ENCODE results near the gene MRPL2.

The MRPL2 gene

DNA sequence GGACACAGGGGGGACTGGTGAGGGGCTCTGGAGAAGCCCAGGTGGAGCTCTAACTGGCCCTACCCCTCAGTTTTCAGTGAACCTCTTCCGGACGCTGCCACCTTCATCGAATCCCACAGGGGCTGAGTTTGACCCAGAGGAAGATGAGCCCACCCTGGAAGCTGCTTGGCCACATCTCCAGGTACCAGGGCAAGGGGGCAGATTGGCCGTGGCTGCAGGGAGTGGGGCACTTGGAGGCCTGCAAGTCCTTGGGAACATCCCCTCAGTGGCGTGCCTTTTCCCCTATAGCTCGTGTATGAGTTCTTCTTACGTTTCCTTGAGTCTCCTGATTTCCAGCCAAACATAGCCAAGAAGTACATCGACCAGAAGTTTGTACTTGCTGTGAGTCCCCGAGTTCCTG, 52.1 kb downstream of the MRPL2 start:
- no peaks in the 10 kb centered on the region for H3K4me1 ChIP-seq (ENCODE audit: control insufficient read depth, insufficient read depth, low read length)
- H3K36me3 ChIP-seq (ENCODE audit: control insufficient read depth, insufficient read depth, low read length), result peaks cover 33% of the 10 kb centered on the region
- no CpG with 5 or more reads among the region's 9 CpGs for WGBS (ENCODE audit: insufficient coverage, insufficient read length)
- H3K27me3 ChIP-seq (ENCODE audit: control insufficient read depth, insufficient read depth, low read length), result no peaks in the 10 kb centered on the region
- DNase-seq (ENCODE audit: low read depth, low spot score), result no peak
- H3K9me3 ChIP-seq (ENCODE audit: control insufficient read depth, insufficient read depth, low read length), result no peaks in the 10 kb centered on the region
- no peak overlapping the region for H3K4me3 ChIP-seq (ENCODE audit: low read length)
- no peak overlapping the region for H3K27ac ChIP-seq (ENCODE audit: low read length)

DNA sequence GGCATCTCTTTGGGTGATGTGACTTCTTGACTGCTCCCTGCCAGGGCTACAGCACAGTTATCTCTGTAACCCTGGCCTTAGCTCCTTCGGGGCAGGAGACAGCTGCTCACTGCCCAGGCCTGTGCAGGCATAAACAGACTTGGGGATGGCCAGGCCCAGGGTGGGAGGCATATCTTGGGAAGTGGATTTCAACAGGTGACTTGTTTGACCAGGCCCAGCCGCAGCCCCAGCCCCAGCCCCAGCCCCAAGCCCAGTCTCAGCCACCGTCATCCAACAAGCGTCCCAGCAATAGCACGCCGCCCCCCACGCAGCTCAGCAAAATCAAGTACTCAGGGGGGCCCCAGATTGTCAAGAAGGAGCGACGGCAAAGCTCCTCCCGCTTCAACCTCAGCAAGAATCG, 53.0 kb downstream of the MRPL2 start:
- Histone ChIP-seq H3K4me1 (ENCODE audit: control insufficient read depth, insufficient read depth, low read length) (no peaks in the 10 kb centered on the region), H3K36me3 (ENCODE audit: control insufficient read depth, insufficient read depth, low read length) (peaks cover 27% of the 10 kb centered on the region), H3K27me3 (ENCODE audit: control insufficient read depth, insufficient read depth, low read length) (no peaks in the 10 kb centered on the region), H3K27ac (ENCODE audit: low read length) (no peak overlapping the region), H3K9me3 (ENCODE audit: control insufficient read depth, insufficient read depth, low read length) (no peaks in the 10 kb centered on the region), H3K4me3 (ENCODE audit: low read length) (no peak overlapping the region)
- no peak for DNase-seq (ENCODE audit: low read depth, low spot score)
- WGBS (ENCODE audit: insufficient coverage, insufficient read length), result no CpG with 5 or more reads among the region's 11 CpGs

DNA sequence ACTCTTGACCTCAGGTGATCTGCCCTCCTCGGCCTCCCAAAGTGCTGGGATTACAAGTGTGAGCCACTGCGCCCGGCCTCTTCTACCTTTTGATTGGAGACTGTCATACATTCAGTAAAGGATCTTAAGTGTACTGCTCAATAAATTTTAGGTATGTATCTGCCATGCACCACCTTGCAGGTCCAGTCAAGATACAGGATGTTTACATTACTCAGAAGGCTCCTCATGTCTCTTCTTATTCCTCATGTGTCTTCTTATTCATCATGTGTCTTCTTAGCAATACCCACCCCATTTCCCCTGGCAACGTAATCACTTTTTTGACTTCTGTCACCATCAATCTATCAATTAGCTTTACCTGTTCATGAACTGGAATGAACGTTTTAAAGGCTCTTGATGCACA, 53.4 kb downstream of the MRPL2 start:
- Histone ChIP-seq H3K27ac (ENCODE audit: low read length) (no peak overlapping the region), H3K9me3 (ENCODE audit: control insufficient read depth, insufficient read depth, low read length) (no peaks in the 10 kb centered on the region), H3K4me3 (ENCODE audit: low read length) (no peak overlapping the region), H3K27me3 (ENCODE audit: control insufficient read depth, insufficient read depth, low read length) (no peaks in the 10 kb centered on the region), H3K36me3 (ENCODE audit: control insufficient read depth, insufficient read depth, low read length) (peaks cover 23% of the 10 kb centered on the region), H3K4me1 (ENCODE audit: control insufficient read depth, insufficient read depth, low read length) (no peaks in the 10 kb centered on the region)
- WGBS (ENCODE audit: insufficient coverage, insufficient read length), result no CpG with 5 or more reads among the region's 5 CpGs
- DNase-seq (ENCODE audit: low read depth, low spot score), result no peak

Measured in iPS DF 6.9 (cell line).